ENCODE measurements around the gene COX20. TPM values are rescaled to one million over a fixed set of nuclear protein-coding genes. Genes with fewer than 3 reads are reported as not detected.
A peak's percentile ranks its signal among the peaks of the same experiment; 100 is the strongest.

The COX20 gene
- total and polyA plus RNA-seq, 3 experiments from 2014 or later, result 35.7 to 47.0 (median 36.2) TPM

DNA sequence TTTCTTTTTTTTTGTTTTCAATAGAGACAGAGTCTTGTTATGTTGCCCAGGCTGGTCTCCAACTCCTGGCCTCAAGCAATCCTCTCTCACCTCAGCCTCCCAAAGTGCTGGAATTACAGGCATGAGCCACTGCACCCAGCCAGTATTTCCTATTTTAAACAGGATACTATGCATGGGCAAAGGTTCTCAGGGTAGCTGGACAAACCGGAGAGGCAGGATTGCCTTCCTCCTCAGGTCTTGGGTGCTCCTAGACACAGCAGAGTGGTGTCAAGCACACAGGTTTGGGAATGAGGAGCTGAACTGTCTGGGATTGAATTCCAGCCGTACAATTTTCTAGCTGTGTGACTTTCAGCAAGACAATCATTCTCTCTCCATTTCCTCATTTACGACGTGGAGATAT is 51.8 kb downstream of the COX20 start:
- no peaks in the 10 kb centered on the region for H3K27me3 ChIP-seq (ENCODE audit: insufficient read depth, low read length, poor library complexity, severe bottlenecking)
- no peaks in the 10 kb centered on the region for H3K9me3 Mint-ChIP-seq
- no peak overlapping the region for H3K4me3 ChIP-seq (ENCODE audit: low read length)
- H3K4me1 Mint-ChIP-seq, result no peaks in the 10 kb centered on the region
- H3K9me3 ChIP-seq (ENCODE audit: low read length), result no peaks in the 10 kb centered on the region
- H3K27ac ChIP-seq (ENCODE audit: low read depth, low read length), result no peak overlapping the region
- H3K27me3 Mint-ChIP-seq, result no peaks in the 10 kb centered on the region
- H3K27ac Mint-ChIP-seq, result peak overlapping the region in 1 of 8 donors; percentile 71
- no peaks in the 10 kb centered on the region for H3K4me1 ChIP-seq (ENCODE audit: insufficient read depth, low read length)
- no peaks in the 10 kb centered on the region for H3K36me3 ChIP-seq (ENCODE audit: insufficient read depth, low read length)
- no peaks in the 10 kb centered on the region for H3K36me3 Mint-ChIP-seq
- CTCF ChIA-PET, result no interaction called here
- no peak overlapping the region for H3K4me3 Mint-ChIP-seq
- no peak for DNase-seq
- POLR2A ChIA-PET, result no interaction called here

- no peak for DNase-seq
- H3K27me3 Mint-ChIP-seq, result peaks cover 0 to 5% of the 10 kb centered on the region in 2 donors
- H3K4me1 Mint-ChIP-seq, result no peaks in the 10 kb centered on the region
- Histone ChIP-seq H3K36me3 (ENCODE audit: insufficient read depth, low read length) (no peaks in the 10 kb centered on the region), H3K27me3 (ENCODE audit: insufficient read depth, low read length, poor library complexity, severe bottlenecking) (no peaks in the 10 kb centered on the region), H3K27ac (ENCODE audit: low read depth, low read length) (no peak overlapping the region), H3K4me1 (ENCODE audit: insufficient read depth, low read length) (no peaks in the 10 kb centered on the region), H3K4me3 (ENCODE audit: low read length) (no peak overlapping the region), H3K9me3 (ENCODE audit: low read length) (no peaks in the 10 kb centered on the region)
- H3K9me3 Mint-ChIP-seq, result no peaks in the 10 kb centered on the region
- no peaks in the 10 kb centered on the region for H3K36me3 Mint-ChIP-seq
- ChIA-PET CTCF (no interaction called here), POLR2A (no interaction called here)
- H3K4me3 Mint-ChIP-seq, result no peak overlapping the region
- H3K27ac Mint-ChIP-seq, result no peak overlapping the region
Observed at GRCh38 chr1:244893836-244894235, 58.4 kb downstream of the COX20 start.

Other genes with a start within 250 kb of the COX20 start
- 10 to 100 TPM; 32.9 to 33.7 TPM for gene DESI2, start 182.5 kb upstream of the COX20 start, total RNA-seq
- gene DESI2, start 182.5 kb upstream of the COX20 start, polyA plus RNA-seq, result 21.4 TPM
- gene HNRNPU, start 28.9 kb downstream of the COX20 start, total RNA-seq, result 100 to 1,000 TPM; 598 to 630 TPM
- gene HNRNPU, start 28.9 kb downstream of the COX20 start, polyA plus RNA-seq, result 382 TPM

Measured in CD8-positive, alpha-beta memory T cell (primary cell).